Mesothelial cell of epicardium (in vitro differentiated cells): ENCODE results near the gene GINS2. TPM values are rescaled to one million over a fixed set of nuclear protein-coding genes. Genes with fewer than 3 reads are reported as not detected.

Source experiments
- DNase-seq, 2 experiments: peaks; one replicate each; pipeline ENCODE4 v3.0.0; 2021; ENCODE audit warnings: low spot score in 2 of 2; ENCODE audit not compliant: unreplicated experiment in 2 of 2
- H3K27ac Mint-ChIP-seq: 2 replicates; pipeline ENCODE4 v1.8.0; 2021; ENCODE audit warnings: mixed read lengths
- H3K27me3 Mint-ChIP-seq: 2 replicates; pipeline ENCODE4 v1.8.0; 2021; ENCODE audit warnings: low read depth, mixed read lengths
- H3K36me3 Mint-ChIP-seq: 2 replicates; pipeline ENCODE4 v1.8.0; 2021; ENCODE audit warnings: mixed read lengths
- H3K4me1 Mint-ChIP-seq: 2 replicates; pipeline ENCODE4 v1.8.0; 2021; ENCODE audit warnings: mixed read lengths
- H3K4me3 Mint-ChIP-seq: 2 replicates; pipeline ENCODE4 v1.8.0; 2021; ENCODE audit warnings: mild to moderate bottlenecking, moderate library complexity, mixed read lengths
- H3K9me3 Mint-ChIP-seq: 2 replicates; pipeline ENCODE4 v1.8.0; 2021; ENCODE audit warnings: mixed read lengths
- total RNA-seq: library from RNA; stranded (reverse); gene quantifications from 3 replicates; pipeline ENCODE4 v1.2.1, GENCODE V29; 2021
- TF ChIP-seq, protein P1 (sequence below): fragments of 200-600 bp; sonication (generic); IDR thresholded peaks from one replicate; pipeline ENCODE4 v1.5.0; 2021; ENCODE audit warnings: antibody characterized with exemption; ENCODE audit not compliant: unreplicated experiment

The GINS2 gene
- total RNA-seq, 1 donor from 2014 or later, result 14.8 TPM

- H3K9me3 Mint-ChIP-seq, result no peaks in the 10 kb centered on the region
- TF ChIP-seq, protein P1, sequence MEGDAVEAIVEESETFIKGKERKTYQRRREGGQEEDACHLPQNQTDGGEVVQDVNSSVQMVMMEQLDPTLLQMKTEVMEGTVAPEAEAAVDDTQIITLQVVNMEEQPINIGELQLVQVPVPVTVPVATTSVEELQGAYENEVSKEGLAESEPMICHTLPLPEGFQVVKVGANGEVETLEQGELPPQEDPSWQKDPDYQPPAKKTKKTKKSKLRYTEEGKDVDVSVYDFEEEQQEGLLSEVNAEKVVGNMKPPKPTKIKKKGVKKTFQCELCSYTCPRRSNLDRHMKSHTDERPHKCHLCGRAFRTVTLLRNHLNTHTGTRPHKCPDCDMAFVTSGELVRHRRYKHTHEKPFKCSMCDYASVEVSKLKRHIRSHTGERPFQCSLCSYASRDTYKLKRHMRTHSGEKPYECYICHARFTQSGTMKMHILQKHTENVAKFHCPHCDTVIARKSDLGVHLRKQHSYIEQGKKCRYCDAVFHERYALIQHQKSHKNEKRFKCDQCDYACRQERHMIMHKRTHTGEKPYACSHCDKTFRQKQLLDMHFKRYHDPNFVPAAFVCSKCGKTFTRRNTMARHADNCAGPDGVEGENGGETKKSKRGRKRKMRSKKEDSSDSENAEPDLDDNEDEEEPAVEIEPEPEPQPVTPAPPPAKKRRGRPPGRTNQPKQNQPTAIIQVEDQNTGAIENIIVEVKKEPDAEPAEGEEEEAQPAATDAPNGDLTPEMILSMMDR, result no peak
- no peak overlapping the region for H3K4me3 Mint-ChIP-seq
- no peaks in the 10 kb centered on the region for H3K4me1 Mint-ChIP-seq
- H3K27me3 Mint-ChIP-seq, result peaks cover 11% of the 10 kb centered on the region
- H3K36me3 Mint-ChIP-seq, result no peaks in the 10 kb centered on the region
- no peak overlapping the region for H3K27ac Mint-ChIP-seq
- DNase-seq, result no peak
These were observed 10.9 kb upstream of the GINS2 start for GRCh38 chr16:85699628-85700027.

DNA sequence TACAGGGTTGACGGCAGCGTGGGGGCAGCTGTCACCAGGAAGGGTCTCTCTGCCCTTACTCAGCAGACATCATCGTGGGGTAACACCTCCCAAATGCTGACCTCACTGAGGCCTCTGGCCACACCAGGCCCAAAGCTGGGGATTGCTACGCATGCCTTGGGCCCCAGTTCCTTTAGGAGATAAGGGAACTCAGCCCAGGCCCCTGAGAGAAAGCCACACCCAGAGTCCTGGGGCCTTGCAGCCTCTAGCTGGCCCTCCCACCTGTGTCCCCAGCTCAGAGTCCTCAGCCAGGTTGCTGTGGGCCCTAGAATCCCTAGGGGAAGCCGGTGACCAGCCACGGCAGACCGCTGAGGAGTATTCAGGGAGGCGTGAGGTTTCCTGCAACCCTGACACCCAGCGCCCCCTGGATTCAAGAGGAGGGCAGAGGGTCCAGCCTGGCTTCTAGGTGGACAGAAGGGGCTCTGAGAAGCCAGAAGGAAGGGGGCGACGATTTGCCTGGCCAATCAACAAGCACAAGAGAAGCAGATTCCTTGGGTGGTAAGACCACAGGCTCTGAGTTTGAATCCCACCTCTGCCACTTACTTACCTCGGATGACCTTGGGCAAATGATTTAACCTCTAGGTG lies 10.3 kb upstream of the GINS2 start:
- no peaks in the 10 kb centered on the region for H3K4me1 Mint-ChIP-seq
- no peak overlapping the region for H3K4me3 Mint-ChIP-seq
- no peak overlapping the region for H3K27ac Mint-ChIP-seq
- H3K36me3 Mint-ChIP-seq, result no peaks in the 10 kb centered on the region
- no peak for DNase-seq
- H3K27me3 Mint-ChIP-seq, result peaks cover 11% of the 10 kb centered on the region
- TF ChIP-seq, protein P1, result no peak
- H3K9me3 Mint-ChIP-seq, result no peaks in the 10 kb centered on the region

DNA sequence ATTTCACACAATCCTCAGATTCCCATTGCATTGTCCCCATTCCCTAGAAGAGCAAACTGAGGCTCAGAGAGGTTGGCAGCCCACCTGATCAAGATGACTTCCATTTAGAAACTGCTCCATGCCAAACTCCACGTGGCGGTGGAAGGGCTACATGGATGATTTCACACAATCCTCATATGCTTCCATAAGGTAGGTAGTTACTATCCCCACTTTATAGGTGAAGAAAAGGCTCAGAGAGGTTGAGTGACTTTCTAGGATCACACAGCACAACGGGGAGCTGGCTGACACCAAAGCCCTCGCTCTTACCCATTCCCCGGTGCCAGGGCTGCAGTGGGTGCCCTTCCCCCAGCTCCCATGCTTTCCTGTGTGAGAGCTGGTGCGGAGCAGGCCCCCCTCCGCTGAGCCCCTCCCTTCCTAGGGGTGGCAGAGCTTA lies 9.7 kb upstream of the GINS2 start:
- Mint-ChIP-seq H3K4me1 (no peaks in the 10 kb centered on the region), H3K27me3 (peaks cover 11% of the 10 kb centered on the region), H3K27ac (no peak overlapping the region), H3K4me3 (no peak overlapping the region), H3K9me3 (no peaks in the 10 kb centered on the region), H3K36me3 (no peaks in the 10 kb centered on the region)
- TF ChIP-seq, protein P1, result no peak
- DNase-seq, result no peak

DNA sequence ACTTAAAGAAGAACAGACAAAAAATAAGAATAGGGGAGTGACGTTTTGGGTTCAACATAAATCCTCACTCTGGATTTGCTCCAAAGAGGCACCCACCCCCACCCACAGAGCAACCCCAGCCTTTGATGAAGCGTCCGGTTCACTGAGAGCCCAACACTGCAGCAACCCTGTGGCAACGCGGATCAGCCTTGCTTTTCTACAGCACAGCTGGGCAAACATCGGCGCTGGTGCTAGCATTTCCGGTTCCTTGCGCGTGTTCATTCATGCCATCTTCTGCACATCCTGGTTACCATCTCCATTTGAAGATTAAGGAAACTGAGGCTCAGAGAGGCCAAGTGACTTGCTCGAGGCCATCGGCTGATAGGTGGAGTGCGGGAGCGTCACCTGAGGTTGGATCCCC lies 8.7 kb upstream of the GINS2 start:
- TF ChIP-seq, protein P1, result no peak
- no peak for DNase-seq
- H3K9me3 Mint-ChIP-seq, result no peaks in the 10 kb centered on the region
- H3K4me1 Mint-ChIP-seq, result no peaks in the 10 kb centered on the region
- no peak overlapping the region for H3K27ac Mint-ChIP-seq
- peaks cover 11% of the 10 kb centered on the region for H3K27me3 Mint-ChIP-seq
- H3K36me3 Mint-ChIP-seq, result no peaks in the 10 kb centered on the region
- no peak overlapping the region for H3K4me3 Mint-ChIP-seq

- Mint-ChIP-seq H3K36me3 (no peaks in the 10 kb centered on the region), H3K9me3 (no peaks in the 10 kb centered on the region), H3K4me1 (no peaks in the 10 kb centered on the region), H3K27me3 (peaks cover 11% of the 10 kb centered on the region), H3K4me3 (no peak overlapping the region), H3K27ac (no peak overlapping the region)
- TF ChIP-seq, protein P1, result no peak
- DNase-seq, result no peak
These were observed 8.0 kb upstream of the GINS2 start for GRCh38 chr16:85696781-85697180.
